Subcutaneous adipose tissue (tissue), 4 donors: ENCODE measurements around the gene PGBD1. TPM values are rescaled to one million over a fixed set of nuclear protein-coding genes. Genes with fewer than 3 reads are reported as not detected.

Experiments
- total RNA-seq, 4 donors: library from RNA; depleted of rRNA; stranded (reverse); fragments of >200 nt; gene quantifications; one replicate each; pipeline ENCODE4 v1.1.0, GENCODE V29; 2016
- TF ChIP-seq, protein P1 (sequence below): fragments of 450-650 bp; IDR thresholded peaks from one replicate; pipeline ENCODE4 v1.5.1; 2016; ENCODE audit warnings: low read depth, mild to moderate bottlenecking, control low read depth, antibody characterized with exemption, moderate library complexity

PGBD1 gene
- total RNA-seq, 4 donors from 2014 or later: 2.1 to 5.3 (median 3.7) TPM

DNA sequence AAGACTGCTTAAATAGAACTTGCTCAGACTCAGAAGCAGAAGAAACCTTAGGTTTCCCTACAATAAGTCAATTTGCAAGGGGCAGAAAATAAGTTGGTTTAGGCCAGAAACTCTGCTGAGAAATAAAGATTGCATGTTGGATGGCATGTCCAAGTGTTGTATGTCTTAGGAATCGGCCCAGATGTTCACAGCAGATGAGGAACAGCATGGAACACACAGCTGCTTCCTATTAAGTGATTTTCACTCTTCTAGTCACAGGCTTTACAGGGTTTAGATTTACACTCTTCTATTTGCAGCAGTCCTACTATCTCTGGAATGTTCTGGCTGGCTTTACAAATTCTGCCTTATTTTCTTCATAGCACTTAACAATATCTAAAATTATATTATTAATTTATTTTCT is 32.5 kb upstream of the PGBD1 start:
- TF ChIP-seq, protein P1, sequence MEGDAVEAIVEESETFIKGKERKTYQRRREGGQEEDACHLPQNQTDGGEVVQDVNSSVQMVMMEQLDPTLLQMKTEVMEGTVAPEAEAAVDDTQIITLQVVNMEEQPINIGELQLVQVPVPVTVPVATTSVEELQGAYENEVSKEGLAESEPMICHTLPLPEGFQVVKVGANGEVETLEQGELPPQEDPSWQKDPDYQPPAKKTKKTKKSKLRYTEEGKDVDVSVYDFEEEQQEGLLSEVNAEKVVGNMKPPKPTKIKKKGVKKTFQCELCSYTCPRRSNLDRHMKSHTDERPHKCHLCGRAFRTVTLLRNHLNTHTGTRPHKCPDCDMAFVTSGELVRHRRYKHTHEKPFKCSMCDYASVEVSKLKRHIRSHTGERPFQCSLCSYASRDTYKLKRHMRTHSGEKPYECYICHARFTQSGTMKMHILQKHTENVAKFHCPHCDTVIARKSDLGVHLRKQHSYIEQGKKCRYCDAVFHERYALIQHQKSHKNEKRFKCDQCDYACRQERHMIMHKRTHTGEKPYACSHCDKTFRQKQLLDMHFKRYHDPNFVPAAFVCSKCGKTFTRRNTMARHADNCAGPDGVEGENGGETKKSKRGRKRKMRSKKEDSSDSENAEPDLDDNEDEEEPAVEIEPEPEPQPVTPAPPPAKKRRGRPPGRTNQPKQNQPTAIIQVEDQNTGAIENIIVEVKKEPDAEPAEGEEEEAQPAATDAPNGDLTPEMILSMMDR: no peak

DNA sequence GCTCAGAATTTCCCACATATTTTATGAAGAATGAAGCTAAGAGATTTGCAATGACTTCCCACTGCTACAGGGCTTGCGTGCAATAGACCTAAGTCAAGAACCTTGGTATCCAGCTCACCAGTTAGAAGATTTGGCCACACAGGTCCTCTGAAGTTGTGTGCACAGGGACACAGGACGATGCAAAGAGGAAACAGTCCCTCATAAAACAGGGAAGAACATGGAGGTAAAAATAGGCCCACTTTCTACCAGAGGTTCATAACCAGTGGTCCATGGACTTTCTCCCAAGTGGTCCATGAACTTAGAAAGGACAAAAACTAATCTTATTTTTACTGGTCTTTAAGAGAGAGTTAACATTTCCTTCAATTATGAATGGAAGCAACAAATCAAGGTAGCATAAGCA is 30.6 kb upstream of the PGBD1 start:
- TF ChIP-seq, protein P1: no peak

DNA sequence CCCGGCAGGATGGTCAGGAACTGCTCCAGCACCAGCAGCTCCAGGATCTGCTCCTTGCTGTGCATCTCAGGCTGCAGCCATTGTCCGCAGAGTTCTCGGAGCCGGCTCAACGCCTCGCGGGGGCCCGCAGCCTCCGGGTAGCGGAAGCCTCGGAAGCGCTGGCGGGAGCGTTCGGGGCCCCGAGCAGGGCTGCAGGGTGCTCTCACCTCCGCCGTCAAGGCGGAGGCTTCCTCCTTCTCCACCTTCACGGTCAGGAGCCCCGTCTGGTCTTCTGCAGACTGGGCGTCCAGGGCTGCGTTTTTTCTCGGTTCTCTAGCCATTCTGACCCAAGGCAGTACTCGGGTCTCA is 29.7 kb upstream of the PGBD1 start:
- TF ChIP-seq, protein P1: no peak

DNA sequence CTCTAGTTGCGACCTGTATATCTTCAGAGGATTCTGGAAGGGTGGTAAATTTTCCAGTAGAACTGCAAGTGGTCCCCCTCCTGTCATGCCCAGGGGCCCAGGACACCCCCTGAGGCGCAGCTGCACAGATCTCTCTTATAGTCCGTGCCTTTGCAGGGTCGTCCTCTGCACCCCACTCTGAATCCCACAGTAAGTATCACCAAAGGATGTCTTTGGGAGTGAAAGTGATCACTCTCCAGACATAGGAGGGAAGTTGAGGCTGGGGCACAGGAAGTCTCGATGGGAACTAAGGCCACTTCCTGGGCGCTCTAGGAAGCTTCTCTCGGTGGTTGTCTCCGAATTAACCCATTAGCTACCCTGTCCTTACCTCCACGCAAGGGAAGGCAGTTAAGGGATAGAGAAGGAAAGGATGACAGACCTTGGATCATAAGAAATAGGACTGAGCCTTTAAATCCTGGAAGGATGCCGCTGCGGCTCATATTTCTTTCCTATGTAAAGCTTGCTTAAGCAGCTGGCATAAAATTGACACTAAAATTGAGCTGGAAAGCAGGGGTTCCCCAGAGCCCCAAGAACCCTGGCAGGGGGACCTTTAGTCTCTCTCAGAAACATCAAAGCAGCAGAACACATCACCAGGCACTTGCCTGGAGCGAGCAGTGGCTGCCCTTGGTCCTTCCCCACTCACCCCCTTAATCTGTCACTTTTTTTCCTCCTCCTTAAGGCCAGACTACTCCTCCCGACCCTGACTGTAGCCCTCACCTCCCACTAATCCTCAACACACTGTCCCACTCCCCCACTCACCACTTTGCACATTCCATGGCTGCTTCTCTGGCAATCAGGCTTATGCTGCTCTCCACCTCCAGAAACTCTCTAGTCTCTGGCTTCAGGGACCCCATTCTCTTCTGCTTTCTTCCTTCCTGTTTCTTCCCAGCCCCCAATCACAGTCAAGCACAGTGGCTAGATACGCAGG is 29.1 kb upstream of the PGBD1 start, which contains the start of gene ZKSCAN4:
ZKSCAN4 (minus strand) TSS at position 261 of the 967 bp plus-strand sequence. CDS start 289 bp downstream, outside the sequence.
- TF ChIP-seq, protein P1: no peak

DNA sequence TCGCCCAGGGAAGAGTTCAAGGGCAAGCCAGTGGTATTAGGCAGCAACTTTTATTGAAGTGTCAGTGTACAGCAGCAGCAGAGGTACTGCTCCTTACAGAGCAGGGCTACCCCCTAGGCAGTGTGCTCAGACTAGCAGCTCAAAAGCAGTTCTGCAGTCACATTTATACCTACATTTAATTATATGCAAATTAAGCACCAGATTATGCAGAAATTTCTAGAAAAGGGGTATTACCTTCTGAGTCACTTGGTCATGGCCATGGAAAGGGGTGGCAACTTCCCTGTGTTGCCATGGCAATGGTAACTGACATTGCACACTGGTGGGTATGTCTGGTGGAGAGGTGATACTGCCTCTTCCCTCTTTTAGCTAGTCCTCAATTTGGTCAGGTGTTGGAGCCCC is 27.3 kb upstream of the PGBD1 start:
- TF ChIP-seq, protein P1: no peak

DNA sequence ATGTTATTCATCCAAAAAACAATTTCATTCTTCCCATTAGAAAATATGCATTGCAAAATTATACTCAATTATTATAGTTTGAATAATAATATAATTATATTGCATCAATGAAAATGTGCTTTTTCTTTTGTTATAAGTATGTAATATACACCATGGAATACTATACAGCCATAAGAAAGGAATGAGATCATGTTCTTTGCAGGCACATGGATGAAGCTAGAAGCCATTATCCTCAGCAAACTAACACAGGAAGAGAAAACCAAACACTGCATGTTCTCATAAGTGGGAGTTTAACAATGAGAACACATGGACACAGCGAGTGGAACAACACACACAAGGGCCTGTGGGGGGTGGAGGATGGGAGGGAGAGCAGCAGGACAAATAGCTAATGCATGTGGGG is 24.3 kb upstream of the PGBD1 start:
- TF ChIP-seq, protein P1: no peak

DNA sequence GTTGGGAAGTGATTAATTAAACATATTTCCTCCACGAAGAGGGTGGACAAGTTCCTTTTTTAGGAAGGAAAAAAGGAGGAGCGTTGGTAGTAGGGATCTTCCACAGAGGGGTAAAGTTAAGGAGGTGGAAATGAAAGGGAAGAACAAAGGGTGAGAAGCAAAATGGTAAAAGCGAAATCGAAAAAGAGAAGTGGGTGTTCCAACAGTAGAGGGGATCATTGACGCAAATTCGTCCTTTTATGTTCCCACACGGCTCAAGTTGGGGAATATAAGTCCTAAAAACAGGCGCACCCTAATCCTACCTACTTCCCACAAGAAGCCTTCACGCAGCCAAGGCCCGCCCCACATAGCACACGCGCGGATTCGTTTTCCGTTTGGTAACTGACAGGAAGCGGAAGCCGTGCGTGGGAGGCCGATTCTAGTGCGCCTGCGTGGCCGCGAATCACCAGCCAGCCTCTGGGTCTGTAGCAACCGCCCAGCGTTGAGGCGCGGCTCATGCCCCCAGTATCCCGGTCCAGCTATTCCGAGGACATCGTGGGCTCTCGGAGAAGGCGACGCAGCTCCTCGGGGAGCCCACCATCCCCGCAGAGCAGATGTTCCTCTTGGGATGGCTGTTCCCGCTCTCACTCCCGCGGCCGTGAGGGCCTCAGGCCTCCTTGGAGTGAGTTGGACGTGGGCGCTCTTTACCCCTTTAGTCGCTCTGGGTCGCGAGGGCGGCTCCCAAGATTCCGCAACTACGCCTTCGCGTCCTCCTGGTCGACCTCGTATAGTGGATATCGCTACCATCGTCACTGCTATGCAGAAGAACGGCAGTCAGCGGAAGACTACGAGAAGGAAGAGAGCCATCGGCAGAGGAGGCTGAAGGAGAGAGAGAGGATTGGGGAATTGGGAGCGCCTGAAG is 22.2 kb upstream of the PGBD1 start, which contains the start of gene NKAPL:
NKAPL (plus strand) TSS at position 421 of the 901 bp plus-strand sequence; CDS start at position 496, 75 bp downstream.
- TF ChIP-seq, protein P1: no peak
